GM19452 (cell line): ENCODE measurements around the gene PSTPIP1.
A peak's percentile ranks its signal among the peaks of the same experiment; 100 is the strongest.

Experiments
- ATAC-seq: cut with Tn5 transposase; IDR thresholded peaks from one replicate; pipeline ENCODE4 v1.9.1; 2021; ENCODE audit not compliant: unreplicated experiment

PSTPIP1 gene

DNA sequence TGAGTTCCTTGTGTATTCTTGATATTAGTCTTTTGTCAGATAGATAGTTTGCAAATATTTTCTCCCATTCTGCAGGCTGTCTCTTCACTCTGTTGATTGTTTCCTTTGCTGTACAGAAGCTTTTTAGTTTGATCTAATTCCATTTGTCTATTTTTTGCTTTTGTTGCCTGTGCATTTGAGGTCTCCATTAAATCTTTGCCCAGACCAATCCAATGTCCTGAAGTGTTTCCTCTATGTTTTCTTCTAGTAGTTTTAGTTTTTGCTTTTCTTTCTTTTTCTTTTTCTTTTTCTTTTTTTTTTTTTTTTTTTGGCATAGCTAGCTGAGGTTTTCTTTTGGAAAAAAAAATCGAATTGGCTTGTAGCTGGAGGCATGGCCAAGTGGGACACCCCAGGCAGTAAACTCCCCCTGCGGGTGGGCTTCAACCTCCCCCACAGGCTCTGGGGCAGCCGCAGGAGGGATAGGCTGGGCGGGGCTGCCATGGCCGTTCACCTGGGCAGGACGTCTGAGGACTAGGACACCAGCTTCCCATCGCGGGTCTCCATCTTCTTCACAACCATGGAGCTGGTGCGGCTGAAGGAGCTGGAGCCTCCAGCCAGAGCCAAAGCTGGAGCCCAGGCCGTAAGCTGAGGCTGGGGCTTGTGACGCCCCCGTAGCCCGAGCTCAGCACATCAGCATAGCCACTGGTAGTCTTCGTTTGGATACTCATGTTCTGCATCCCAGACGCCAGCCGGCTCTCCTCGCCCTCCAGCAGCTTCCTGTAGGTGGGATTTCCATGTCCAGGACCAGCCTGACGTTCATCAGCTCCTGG lies 16.2 kb upstream of the PSTPIP1 start:
- no peak for ATAC-seq

DNA sequence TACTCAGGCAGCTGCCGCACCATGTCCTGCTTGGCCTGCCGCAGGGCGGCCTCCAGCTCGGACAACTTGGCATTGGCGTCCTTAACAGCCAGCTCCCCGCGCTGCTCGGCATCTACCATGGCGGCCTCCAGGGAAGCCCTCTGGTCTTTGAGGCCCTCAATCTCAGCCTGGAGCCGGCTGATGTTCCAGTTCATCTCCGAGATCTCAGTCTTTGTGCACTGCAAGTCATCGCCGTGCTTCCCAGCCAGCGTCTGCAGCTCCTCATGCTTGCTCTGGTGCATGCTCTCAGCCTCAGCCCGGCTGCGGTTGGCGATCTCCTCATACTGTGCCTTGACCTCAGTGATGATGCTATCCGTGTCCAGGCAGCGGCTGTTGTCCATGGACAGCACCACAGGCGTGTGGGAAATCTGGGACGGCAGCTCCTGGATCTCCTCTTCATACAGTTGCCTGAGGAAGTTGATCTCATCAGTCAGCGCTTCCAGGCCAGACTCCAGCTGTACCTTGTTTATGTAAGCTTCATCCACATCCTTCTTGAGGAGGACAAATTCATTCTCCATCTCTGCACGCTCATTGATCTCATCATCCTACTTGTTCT lies 15.5 kb upstream of the PSTPIP1 start:
- ATAC-seq, result no peak

DNA sequence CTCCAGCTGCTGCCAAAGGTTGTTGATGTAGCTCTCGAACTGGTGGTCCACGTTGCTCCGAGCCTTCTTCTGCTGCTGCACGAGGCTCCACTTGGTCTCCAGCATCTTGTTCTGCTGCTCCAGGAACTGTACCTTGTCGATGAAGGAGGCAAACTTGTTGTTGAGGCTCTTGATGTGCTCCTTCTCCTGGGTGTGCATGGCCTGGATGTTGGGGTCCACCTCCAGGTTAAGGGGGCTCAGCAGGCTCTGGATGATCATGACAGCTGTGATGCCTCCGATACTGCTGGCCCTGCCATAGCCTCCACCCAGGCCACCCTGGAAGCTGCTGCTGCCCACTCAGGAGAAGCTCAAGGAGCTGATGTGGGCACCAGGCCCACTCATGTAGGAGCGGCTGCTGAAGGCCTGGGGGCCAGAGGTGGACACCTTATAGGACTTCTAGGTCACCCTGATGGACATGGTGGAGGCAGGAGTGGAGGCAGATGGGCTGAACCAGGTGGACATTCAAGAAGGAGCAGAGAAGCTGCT lies 14.9 kb upstream of the PSTPIP1 start:
- no peak for ATAC-seq

DNA sequence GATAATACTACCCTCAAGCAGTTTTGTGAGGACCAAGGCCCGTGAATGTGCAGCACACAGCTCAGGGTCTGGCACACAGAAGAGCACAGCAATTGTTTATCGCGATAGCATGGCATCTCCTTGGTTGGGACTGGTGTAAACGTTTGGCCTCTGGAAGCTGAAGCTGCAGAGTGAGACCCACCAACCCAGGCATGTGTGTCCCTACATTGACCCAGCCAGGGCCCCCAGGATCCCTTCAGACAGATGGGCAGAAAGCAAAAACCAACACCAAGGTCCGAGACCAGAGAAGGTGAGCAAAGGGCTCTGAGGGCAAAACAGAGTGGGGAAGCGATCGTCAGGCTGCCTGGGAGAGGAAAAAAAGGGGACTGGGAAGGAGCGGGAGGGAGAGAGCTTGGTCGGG lies 12.6 kb upstream of the PSTPIP1 start:
- ATAC-seq, result no peak

DNA sequence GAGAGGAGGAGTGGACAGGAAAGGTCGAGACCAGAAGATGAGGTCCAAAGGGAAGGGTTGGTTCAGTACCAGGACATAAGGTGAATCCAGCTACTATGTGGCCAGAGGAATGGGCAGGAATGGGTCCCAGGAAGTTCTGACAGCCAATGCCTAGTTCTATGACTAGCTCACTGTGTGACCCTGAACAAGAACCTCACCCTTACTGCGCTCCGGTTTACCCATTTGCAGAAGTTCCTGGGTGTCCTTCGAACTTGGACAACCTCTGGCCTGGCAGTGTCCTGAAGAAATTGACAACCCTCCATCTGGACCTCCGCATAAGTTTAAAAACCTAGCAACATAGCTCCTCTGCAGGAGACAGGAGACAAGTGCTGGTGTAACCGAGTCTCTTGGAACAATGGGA lies 12.2 kb upstream of the PSTPIP1 start:
- ATAC-seq, result no peak

DNA sequence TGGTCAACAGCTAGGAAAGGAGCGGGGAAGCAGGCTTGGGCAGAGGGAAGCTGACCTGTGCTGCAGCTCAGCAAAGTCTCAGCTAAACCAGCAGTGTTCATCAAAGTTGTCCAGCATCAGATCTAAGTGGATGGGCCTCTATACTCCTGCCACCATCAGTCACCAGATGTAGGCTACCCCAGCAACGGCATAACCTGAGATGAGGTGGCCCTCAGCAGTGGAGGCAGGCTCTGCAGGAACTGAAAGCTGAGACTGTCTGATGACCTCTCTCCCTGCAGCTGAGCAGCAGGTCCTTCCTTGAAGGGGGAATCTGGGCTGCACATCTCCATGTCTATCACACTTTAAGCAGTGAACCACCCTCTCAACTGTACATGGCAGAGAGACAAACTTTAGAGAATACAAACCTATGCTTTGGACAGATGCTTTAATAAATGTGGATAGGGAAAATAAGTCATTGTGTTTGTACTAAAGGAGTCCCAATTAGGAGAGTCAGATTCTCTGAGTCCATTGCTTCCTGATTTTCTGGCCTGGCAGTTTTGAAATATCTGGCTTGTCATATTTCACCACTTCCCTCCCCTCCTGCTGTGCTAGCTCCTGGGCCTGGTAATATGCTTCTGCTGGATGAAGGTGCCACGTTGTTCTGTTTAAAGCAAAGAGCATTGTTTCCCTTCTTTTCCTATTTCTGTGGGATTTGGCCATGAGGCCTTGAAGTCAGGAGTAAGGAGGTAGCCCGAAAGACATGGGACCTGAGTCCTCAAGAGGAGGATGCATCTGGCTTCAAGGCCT lies 11.1 kb upstream of the PSTPIP1 start:
- no peak for ATAC-seq

DNA sequence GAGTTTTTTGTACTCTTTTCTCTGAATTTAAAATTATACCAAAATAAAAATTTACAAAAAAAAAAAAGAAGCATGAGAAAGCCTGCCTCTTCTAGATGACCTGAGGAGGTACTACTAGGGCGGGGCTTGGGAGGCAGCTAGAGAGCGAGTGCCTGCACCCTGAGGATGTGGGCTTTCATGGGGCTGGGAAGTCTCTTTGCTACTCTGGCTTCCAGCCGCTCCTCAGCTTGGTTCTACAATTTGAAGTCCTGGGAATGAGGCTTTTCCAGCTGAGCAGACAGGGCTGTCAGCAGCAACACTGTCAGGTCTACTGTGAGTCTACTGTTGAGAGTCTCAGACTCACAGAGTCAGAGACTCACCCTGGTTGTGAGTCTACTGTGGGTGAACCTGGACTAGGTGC lies 8.2 kb upstream of the PSTPIP1 start:
- ATAC-seq, result no peak

DNA sequence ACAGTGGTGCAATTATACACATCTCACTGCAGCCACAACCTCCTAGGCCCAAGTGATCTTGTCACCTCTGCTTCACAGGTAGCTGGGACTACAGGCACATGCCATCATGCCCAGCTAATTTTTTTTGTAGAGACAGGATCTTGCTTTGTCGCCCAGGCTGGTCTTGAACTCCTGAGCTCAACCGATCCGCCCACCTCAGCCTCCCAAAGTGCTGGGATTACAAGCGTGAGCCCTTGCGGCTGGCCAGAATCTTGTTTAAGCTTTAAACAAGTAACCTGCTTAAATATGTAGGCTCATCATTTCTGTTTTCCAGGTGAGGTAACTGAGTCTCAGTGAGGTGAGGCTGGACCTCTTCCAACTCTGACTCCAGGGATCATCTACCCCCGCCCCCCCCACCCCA lies 7.7 kb upstream of the PSTPIP1 start:
- ATAC-seq, result no peak

DNA sequence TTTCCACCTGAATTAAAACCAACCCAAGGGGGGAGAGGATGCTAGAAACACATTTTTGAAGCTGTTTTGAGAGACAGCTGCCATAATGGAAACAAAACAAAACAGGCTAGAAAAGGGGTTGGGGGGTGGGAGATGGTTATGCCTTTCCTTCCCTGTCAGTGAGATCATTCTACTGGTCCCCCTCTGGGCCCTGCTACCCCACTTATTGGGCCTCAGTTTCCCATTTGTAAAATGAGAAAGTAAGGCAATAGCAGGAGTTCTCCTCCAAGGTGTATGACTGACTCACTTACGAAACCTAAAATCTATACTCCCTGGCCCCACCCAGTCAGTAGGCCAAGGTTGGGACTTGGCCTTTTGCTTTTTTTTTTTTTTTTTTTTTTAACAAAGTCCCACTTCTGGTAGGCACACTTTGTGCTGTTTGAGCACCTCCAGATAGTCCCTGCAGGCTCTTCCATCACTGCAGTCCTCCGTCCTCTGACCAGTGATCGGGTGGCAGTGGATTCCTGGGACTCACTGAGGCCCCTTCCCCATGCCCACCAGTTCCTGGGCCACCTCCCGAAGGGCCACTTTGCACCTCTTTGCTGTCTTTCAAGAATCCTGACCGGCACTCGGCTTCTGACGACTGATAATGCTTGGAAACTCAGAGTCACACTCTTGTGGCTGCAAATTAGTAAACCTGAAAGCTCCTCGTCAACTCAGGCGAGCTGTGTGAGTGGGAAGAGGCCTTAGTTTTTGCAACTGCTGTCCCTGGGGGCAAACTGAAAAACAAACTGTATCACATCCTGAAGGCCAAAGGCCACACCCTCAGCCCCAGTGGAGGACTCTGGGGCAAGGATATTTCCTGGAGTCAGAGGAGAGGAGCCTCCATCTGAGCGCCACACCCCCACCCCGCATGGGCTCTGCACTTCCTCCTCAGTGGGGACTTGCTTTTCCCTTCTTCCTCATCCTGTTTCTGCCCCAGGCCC lies 6.7 kb upstream of the PSTPIP1 start:
- peak; percentile 77 for ATAC-seq

DNA sequence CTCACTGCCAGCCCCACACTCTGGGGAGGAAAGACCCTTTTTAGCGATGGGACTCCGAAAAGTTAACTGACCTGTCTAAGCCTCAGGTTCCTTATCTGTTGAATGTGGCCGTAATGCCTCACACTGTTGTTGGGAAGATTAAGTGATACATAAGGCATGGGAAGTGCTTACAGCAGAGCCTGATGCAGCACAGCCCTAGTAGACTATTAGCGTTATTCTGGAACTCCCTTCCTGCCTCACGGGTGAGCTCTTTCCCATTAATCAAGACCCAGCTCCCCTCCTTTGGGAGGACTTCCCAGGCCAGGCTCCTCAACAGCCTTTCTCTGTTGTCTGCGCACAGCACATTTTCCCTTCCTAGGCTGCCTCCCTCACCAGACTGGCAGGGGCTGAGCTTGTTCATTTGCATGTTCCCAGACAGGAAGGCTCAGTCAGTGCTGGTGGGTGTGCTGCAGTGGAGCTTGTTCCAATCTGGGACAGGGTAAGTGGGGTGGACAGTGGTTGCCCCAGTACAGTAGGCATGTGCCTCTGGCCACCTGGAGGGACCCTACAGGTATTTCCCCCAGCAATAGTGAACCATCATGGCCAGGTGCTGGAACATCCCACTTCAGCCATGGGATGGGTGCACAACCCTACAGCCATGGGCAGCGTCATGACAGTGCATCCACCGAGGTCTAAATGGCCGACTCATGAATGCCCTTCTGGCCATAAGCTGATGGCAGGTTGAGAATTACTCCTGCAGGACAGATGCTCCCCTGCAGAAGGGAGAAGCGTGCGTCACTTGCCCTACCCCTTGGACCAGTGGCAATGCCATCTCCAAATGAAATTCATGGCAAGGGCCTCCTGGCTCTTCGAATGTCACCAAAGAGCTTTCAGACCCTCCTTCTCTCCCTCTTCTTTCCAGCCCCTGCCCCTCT lies 5.8 kb upstream of the PSTPIP1 start:
- ATAC-seq, result peak; percentile 19

DNA sequence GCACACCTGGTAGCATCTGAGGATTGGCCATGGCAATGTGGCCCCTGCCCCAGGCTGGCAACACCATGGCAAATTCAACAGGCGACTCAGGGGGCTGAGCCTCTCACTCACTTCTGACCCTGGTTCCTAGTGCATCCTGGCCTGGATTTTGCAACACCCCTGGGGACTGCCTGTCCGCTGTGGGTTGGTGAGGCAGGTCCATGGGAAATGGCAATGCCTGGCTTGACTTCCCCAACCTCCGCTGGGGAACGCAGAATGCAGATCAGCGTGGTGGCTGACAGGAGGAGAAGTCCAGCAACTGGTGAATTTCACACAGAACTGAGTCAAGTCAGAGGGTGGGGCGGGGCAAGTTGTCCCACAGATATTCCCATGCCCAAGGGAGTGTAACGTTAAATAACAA lies 3.9 kb upstream of the PSTPIP1 start:
- ATAC-seq, result no peak

DNA sequence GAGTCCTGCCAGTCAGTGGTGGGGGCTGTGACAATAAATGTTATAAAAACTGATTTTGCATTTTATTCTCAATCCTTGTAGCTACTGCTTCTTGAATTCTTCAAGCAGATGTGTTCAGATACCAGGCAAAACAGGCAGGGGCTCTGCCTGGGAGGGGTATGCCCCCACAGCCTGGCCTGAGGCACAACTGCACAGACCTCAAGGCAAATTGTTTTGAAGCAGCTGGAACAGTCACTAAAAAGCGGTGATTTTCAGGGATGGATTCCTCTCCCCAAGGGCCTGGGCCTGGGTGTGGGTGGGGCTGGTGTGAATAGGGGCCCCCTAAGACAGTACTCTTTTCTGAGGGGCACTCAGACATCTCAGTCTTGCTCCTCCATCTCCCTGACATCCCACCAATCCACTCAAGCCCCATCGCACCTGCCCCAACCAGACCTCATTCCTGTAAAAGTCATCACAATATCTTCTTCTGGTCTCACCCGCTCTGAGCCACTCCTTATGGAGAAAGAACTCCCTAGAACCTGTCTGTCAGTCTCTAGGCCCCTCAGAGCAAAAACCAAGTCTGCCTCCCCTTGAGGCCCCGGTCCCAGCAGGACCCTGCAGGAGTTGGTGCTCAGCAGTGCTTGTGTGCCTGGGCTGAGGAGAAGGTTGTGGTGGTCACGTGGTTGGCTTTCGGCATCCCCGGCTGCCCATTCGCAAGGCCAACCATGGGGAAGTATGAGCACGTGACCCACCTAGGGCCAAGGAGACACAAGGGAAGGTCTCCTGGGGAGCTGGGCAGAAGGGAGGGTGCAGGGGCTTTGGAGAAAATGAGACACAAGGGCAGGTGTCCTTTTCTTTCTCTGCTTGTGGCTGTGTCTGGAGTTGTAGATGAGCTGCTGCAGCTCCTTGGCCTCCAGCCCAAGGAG lies 2.9 kb upstream of the PSTPIP1 start:
- ATAC-seq, result no peak

DNA sequence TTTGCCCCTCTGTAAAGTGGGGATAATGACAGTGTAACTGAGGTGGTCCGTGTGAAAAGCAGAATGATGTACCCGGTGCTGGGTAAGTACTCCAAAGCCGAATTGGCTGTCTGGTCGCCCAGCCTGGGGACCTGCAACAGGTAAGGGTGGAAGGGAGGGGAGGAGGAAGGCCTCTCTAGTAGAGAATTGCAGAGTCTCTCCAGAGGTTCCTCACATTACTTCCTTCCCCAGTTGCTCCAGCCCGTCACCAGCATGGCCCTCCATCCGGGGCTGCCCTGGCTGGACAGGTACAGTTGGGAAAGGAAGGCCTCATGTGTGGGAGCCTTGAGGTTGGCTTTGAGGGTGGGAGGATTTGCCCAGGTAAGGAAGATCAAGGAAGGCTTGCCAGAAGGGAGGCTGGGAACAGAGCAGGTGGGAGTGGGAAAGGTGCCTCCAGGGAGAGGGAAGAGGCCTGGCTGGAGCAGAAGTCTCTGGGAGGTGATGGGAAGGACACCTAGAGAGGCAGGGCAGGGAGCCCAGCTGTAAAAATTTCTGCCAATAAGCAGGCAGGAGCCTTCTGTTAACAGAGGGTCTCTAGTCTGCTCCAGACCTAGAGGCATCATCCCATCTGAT lies 1.7 kb upstream of the PSTPIP1 start:
- ATAC-seq, result no peak

DNA sequence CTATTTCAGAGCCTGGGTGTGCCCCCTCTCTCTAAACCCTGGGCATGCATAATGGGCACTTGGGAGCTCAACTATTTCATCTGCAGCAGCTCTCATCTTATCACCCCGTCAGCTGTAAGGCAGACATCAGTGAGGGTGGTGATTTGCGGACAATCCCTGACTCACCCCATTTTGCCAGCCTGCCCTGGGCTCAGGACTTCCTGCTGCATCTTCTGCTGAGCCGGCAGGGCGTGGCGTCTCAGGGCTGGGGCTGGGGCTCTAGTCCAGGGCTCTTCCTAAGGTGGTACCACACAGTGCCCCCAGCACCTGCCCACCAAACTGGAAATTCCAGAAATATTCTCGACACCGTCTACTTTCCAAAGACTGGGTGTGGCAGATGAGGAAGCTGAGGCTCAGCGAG lies 925 bp upstream of the PSTPIP1 start:
- ATAC-seq, result no peak

DNA sequence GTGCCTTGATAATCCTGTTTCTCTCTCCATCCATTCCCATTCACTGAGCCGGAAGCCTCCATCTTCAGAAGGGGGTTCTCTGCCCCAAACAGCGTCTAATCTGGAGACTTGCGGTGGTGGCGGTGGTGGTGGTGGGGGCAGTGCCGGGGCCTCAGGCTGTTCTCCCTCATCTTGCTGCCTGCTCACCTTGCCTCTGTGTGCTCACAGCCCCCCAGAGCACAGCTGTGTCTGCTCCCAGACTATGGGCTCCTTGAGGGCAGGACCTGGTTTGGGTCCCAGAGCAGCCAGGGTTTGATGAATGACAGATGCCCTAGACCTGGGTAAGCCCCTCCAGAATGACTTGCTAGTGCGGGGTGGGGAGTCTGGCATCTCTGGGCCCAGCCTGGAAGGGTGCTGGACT lies 430 bp upstream of the PSTPIP1 start:
- ATAC-seq, result no peak

DNA sequence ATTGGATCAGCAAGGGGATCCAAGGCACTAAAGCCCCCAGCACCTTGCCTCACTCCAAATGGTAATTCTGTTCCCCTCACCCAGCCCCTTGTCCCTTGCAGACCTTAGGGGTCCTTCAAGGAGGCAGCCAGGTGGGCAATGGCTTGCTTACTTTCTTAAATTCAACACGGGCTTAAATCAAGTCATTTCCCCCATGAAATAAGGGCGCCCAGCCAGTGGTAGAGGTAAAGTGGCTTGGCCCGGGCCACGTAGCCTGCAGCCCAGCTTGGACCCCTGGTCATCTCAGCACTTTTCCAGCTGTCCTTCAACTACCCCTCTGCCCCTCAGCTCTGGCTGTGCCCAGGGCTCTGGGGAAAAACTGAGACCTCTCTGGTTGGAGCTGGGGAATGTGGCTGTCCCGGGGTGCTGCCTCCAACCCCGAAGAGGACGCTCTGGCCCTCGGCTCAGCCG lies 1.2 kb downstream of the PSTPIP1 start:
- no peak for ATAC-seq

DNA sequence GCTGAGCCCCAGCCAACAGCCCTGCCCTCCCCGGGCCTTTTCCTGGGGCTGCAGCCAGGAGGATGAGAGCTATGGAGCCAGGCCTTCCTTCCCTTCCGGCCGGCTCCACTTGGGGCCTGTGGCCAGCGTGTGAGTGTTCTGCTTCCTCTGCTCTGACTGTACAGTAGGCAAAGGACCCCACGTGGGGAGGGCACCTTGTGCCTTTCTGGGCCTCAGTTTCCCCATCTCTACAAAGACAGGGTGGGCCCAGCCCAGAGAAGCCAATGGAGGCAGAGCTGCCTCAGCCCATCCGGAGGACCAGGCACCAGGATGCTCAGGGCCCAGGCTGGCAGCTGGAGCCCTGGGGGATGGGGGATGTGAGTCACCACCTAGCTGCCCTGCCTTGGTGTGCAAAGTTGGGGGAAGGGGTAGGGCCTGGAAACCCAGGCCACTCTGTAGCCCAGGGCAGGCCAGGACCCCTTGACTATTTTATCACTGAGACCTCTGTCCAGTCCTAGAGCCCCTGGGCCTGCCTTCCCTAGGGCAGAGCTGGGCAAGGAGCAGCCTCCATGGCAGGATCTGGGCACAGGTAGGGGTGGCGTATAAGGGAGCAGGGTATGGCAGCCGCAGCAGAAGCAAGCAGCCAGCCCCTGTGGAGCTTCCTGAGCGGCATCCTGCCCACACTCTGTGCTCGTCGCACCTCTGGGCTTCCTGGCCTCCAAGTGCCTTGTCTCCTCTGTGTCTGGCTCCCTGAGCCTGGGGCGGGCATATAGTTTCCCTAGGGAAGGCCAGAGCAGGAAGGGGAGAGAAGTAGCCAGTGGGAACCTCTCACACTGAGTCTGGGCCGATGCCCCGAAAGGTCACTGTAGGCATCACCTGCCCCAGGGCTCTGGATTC lies 1.8 kb downstream of the PSTPIP1 start:
- no peak for ATAC-seq
